ENCODE measurements around the gene SIL1.

The SIL1 gene

DNA sequence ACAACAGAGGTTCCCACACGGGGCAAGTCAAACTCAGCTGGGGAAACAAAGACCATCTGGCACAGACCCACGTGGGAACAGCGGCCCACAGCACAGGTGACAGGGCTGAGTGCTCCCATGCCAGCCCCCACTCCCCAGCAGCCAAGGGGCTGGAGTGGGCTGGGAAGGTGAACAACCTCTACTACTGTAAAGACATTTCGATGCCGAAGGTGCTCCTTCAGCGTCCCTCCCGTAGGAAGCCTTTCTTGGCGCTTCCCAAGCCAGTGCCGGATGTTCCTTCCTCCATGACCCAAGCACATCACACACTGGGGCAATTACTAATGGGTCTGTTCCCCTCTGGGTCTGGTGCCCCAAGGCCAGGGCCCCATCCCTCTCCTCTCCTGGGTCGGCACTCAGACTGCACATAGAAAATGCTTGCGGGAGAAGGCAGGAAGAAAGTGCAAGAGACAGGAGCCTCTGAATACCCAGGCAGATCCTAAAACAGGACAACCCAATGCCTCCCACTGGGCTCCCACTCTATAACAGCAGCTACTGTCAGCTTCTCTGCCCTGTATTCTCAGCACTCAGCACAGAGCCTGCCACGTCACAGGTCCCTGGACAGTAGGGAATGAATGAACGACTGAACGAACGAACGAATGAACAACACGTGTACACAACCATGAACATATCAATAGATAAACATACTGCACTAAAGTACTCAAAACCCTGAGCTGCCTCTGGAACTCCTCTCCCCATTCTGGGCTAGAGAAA lies 246.0 kb downstream of the SIL1 start:
- DNase-seq: no peak

DNA sequence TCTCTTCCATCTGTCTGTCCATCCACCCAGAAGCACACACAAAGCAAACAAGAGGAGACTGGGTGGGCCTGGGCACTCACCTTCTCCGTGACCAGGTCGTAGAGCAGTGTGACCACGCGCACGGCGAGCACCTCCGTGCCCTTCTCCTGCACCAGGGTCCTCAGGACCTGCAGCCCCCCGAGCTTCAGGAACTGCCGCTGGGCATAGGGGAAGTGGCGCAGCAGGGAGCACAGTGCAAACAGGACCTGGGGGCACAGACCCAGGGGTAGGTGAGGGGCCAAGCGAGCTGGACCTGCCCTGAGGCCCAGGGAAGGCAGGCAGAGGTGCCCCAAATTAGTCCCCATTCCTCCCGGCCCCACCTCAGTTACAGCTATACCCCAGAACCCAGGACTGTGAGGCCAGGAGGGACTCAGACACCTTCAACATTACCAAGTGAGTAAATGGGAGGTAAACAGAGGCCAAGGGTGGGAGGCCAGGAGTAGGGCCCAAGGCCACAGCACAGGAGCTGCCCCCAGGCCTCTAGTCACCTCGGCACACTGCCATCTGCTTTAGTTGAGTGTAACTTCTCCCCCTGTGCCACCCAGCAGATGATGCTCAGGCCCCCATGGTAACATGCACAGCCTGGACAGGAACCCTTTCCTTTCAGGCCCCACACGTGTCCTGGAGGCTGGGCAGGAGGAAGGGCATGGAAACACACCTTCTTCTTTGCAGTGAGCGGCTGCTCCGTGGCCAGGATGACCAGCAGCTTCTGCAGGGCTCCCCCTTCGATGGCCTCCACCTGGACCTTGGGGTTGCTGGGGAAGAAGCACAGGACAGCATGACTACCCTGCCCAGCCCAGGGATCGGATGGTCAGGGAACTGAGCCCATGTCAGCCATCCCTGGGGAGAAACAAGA lies 246.8 kb downstream of the SIL1 start:
- DNase-seq: no peak

DNA sequence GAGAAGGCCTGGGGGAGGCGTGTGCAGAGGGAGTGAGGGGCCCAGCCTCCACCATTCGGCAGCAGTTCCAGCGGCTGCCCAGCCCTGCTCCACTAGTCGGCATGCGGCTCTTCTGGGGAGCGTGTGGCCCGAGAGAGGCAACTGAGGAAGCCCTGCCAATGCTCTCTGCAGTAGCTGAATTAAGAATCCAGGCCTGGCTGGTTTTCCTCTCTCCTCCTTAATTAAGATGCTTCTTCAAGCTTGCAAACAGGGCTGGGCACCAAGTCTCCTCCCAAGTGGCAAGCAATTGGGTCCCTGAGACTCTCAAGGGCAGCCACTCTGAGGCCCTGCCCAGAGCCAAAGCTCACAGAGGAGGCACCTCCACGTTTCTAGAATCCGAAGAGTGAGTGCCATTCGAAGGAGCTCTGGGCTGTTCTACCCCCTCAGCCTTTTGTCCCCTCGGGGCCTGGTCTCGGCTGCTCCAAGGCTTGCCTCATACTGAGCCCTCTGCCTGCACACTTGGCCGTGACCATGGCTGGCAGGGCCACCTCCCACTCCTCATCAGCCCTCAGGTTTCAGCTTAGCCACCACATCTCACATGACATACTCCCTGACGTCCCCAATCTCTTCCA lies 247.6 kb downstream of the SIL1 start:
- DNase-seq: no peak

DNA sequence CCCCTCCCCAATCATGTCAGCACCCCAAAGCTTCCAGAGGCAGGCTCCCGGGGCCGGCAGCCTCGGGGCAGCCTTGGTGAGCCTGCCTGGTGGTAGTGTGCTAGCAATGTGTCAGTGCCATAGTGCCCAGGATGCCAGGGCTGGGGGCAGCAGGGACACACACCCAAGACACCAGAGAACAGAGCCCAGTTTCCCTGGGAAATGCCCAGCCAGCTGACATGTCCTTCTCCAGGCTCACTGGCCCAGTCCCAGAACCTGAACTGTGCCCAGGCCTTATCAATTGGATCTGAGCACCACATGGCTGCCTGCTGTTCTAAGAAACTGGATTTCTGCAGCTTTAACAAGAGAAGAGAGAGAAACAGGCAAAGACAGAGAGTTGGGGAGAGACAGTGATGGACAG lies 248.2 kb downstream of the SIL1 start:
- DNase-seq: no peak

DNA sequence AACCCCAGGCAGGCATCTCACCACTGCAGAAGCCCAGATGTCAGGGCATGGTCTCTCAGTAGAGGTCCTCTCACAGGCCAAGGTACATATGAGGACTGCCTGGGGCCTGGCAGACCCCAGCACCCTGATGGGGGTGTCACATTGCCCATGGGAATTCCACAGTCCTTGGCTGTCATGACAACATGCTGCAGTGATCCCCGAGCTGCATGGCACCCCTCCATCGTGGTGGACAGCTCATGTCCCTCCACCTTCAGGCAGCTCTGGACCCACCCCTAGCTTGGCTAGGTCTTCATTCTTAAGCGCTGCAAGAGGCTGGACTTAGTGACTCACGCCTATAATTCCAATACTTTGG lies 249.0 kb downstream of the SIL1 start:
- DNase-seq: no peak

DNA sequence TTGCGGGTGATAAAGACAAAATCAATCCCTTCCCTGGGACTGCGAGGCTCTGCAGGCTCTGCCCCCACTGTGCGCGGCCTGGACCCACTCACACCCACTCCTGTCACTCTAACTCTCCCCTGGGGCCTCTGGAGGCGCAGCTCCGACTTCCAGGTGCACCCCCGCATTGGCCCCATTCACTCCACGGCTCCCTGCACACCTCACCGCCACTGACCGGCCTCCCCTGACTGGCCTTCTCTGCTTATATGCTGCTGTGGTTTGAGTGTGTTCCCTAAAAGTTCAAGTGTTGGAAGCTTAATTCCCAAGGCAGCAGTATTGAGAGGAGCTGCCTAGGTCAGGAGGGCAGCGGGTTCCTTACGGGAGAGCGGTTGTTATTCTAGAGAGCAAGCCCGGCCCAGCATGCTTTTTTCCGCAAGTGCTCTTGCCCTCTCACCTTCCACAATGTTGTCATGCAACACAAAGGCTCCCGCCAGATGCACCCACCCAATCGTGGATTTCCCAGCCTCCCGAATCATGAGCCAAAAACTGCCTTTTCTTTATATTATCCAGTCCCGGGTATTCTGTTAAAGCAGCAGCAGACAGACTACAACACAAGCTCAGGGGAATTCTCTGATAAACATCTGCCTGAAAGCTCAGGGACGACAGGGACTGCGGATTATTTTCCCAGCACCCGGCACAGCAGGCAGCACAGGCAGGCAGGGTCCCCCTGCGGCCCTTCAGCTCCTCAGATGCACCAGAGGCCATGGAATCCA lies 249.5 kb downstream of the SIL1 start:
- DNase-seq: no peak

DNA sequence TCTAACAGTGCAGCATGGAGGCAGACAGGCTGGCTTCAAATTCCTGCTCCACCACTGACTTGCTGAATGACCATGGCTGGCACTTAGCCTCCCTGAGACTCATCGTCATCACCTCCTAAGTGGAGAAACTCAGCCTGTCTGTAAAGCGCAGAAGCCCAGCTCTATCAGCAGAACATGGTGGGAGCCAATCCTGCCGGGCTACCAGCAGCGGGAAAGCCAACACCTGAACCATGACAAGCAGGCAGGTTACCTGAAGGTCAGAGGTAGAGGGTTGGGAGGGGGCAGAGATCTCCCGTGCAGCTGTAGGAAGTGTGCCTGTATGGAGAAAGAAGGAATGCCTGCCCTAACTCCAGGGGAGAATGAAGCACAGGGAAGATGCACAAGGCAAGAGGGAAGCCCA lies 250.4 kb downstream of the SIL1 start:
- no peak for DNase-seq

DNA sequence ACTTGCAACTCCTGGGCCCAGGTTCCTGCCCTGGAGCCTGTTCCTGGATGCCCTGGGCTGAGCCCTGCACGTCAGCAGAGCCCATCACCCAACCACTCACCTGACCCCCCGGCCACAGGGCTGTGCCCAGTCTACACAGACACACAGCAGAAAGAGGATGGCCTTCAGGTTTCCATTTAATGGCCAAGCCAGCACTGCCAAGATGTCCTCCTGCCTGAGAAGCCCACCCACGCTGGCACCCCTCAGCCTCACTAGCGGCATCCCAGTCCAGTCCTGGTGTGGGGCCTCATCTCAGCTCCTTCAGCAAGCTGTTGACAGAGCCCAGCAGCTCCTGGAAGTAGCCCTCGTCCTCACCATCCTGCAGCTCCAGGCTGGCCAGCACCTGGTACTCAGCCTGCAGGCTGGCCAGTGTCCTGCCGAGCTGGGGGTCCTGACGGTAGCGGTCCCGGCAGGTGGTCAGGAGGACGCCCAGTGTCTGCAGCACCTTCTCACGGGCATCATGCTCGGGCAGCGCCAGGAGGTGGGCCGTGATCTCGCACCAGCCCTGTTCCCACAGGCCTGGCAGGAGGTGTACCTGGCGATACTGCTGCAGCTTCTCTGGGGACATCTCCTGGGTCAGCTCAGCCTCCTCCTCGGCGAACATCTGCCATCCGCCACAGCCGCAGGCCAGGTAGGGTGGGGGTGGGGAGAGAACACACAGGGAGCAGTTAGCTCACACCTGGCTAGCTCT lies 251.2 kb downstream of the SIL1 start:
- DNase-seq: no peak

DNA sequence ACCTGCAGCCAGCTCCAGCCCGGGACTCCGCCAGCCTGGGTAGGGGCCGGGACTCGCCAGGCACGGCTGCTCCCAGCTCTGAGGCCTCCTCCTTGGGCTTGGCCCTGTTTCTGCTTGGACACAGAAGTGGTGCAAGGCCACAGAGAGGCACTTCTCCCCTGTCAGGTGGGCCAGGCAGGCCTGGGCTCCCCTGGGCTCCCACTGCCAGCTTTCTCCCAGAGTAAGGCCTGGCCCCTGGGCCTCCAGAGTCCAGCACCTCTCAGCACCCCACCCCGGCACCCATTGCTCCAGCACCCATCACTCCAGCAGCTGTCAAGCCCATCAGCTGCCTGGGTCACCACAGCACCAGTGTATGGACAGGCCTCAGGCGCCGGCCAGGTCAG lies 251.9 kb downstream of the SIL1 start:
- no peak for DNase-seq

DNA sequence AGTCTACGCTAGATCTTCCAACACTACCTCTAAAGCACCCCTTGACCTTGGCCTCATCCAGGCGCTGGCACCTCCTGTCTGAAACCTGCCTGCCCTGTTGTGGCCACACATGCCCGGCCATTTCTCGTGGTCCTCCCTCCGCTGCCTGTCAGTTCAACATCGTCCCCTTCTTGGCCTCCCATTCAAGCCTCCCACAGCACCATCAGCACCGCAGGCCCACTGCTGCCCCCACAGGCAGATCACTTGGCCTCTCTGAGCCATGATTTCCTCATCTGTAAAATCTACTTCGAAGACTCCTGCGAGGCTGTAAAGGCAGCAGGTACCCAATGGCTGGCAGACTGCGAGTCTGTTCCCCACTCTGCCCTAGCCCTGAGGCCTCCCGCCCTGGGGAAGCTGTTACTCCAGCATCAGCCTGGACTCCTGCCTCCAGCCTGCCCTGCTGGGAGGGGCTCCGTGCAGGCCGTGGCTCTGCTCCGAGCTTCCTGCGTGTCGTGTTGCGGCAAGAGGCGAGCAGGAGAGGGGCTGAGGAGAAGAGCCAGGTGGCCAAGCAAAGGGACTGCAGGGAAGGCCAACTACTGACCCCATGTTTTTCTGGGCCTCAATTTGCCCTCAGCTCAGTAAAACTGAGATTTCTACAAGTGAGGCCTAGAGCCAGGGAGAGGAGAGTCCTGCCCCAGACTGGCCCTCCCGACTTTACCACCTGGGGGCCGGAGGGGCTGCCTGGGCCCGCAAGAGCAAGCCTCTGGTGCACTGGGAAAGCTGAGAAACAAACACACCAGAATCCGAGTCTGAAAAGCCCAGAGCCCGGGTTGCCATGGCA lies 252.5 kb downstream of the SIL1 start:
- DNase-seq: no peak

DNA sequence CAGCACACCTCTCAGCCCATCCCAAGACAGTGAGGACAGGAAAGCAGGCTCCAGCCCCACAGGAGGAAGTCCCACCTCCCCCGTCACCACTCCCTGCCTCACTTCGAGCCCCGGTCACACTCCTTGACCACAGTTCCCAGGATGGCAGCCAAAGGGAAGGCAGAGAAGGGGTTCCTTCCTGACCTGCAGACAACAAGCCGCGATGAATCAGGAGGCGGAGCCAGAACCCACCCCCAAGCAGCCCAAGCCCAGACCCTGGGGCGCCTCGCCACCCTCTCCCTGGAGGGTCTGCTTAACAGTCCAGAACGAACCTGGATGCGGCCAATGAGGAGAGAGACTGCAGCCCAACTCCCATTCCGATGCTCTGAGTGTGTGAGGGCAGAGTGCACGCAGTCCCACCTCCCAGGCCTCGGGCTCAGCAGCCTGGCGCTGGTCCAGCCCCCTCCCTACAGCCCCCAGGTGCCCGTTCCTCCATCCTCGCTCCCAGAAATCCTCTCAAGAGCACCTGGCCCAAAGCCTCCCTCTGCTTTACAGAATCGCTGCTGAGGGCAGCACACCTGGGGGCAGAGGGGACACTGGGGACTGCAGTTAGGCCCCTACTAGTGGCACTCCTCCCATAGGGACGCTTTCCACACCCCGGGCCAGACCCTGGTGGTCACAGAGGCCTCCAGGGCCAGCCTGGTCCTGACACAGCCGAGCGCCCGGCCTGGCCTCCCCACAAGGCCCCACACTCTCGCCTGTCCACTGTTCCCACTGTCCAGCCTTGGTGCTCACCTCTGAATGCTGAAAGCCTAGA lies 253.4 kb downstream of the SIL1 start:
- DNase-seq: no peak

DNA sequence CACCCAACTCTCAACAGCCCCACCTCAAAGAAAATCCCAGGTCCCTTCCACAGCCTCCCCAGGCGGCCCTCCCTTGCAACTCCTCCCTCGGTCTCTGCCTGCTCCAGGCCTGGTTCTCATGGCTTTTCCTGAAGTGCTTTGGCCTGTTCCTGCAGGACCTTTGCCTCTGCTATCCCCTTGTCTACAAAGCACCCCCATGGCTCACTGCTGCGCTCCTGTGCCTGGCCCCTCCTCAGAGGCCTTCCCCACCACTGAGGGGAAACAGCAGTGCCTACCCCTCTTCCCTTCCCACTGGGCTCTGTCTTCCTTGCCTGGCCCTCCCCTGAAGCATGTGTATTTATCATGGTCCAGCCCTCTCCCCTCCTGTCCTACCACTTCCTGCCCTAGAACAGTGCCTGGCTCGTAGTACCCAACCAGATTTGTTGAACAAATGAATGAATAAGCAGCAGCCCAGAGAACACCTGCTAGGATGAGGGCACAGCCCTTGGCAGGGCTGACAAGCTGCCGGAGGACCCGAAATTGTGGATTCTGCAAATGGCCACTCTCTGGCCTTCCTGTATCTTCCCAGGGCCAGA lies 254.5 kb downstream of the SIL1 start:
- DNase-seq: no peak

DNA sequence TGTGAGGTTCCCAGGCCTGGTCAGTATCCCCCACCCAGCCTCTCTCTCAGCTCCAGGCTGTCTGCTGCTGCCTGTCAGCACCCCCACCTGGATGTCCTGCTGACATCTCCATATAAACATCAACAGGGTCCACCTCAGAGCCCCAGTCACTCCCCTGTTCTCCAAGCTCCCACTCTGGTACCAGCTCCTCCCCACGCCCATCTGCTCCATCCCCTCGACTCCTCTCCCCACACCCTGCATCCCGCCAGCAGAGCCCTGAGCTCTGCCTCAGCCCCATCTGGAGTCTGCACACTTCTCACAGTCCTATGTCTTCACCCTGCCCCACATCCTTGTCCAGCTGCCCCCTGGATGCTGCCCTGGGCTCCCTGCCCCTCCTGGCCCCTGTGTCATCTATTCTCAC lies 255.3 kb downstream of the SIL1 start:
- DNase-seq: no peak

DNA sequence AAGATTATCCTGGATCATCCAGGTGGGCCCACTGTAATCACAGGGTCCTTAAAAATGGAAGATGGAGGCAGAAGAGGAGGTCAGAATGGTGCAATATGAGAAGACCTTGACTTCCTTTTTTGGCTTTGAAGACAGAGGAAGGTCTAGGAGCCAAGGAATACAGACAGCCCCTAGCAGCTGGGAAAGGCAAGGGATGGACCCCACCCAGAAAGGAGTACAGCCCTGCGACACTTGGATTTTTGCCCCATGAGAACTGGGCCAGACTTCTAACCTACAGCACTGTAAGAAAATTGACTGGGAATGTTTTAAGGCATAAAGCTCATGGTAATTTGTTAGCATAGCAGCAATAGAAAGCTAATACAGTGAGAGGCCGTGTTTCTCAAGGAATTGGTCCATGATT lies 256.1 kb downstream of the SIL1 start:
- DNase-seq: no peak

DNA sequence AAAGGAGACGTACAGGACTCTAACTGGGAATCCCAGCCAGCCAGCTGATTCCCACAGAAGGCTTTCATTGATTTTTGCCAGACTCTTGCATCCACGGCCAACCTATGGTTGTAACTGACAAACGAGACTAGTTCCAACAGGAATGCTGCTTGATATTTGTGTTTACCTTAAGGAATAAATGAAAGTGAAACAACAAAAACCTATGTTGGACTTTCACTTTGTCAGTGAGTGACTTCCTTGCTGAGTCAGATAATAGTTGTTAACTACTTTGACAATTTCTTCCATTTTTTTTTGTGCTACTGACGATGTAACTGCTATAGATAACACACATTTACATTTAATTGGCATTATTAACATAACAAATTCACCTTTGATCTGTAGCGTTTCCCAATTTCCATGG lies 259.6 kb downstream of the SIL1 start:
- DNase-seq: no peak

DNA sequence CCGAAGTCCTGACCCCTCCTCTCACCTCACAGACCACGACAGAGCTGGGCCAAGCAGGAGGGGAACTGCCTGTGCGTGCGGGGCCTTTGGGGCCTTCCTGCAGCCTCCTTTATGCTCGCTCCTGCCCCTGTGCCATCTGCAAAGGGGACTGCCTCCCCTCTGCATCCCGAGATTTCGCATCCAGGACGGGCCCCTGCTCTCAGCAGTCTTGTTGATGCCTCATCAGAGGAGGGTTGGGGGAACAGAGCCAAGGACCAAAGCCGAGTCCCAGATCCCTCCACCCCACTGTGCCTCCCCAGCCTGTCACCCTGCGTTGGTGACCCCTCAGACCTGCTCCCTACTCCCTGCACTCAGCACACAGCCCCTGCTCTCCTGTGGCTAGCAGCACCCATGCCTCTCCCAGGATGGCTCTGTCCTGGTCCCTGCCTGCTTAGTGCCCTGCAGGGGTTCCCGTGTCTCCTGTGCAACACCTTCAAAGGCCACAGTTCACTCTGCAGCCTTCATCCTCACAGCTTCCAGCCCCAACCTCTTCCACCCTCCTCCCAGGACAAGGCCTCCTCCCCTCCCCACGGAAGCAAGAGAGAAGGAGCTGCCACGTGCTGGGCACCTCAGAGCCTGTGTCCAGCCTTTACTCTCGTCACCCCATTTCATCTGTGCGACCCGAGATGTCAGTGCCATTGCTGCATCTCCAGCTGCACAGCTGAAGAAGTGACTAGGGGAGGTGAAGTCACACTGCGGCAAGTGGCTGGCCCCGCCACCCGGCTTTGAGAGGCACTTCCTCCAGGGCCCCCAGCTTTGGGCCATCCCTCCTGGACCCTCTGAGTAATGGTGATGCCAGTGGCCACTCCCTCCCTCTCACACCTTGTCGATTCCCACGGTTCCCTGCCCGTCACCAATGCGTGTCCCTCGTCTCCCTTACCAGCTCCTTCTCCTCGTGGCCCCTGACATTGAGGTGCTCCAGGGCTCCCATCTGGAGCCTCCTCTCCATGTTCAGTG lies 260.5 kb downstream of the SIL1 start:
- DNase-seq: no peak

DNA sequence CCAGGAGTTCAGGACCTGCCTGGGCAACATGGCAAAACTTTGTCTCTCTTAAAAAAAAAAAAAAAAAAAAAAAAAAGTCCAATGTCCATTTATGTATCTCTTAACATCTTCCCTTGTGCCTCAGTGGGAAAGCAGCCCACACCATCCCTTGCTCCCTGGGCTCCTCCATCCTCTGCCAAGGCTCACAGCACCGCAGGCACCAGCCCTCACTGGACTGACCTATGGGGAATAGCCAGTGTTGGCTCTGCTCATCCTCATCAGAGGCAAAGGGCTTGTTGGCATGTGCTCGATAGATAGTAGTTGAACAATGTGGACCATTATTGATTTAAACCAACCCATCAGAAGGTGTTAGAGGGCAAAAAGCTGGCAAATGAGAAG lies 261.2 kb downstream of the SIL1 start:
- DNase-seq: no peak

DNA sequence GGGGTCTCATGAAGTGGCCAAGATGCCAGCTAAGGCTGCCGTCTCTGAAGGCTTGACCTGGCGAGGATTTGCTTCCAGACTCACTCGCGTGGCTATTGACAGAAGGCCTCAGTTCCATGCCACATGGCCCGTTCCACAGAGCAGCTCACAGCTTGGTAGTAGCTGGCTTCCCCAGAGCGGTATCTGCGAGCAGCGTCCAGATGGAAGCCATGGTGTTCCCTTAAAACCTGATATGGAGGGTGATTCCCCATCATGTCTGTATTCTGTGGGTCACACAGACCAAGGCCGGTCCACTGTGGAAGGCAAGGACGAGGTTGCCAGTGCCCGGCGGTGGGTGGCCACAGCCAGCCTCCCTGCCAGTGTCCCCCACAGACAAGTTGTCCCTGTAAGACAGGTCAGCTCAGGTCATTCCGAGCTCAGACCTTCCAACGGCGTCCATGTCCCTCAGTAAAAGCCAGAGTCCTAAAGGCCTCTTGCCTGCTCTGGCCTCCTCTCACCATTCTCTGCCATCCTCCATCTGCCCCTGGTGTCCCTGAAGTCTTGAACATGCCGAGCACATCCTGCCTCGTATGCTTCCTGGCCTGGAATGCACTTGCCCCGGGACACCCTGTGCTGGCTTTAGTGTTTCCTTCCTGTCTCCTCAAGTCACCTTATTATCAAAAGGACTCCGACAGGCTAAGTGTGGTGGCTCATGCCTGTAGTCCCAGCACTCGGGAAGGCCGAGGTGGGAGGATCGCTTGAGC lies 261.8 kb downstream of the SIL1 start:
- DNase-seq: no peak

All from CD4-positive, alpha-beta T cell treated with Interleukin-4 for 1 hour (primary cell).